SK-N-SH treated with all-trans-retinoic acid at 6 μM for 48 hours (cell line): ENCODE data around the gene TBCD.
A peak's percentile ranks its signal among the peaks of the same experiment; 100 is the strongest.

Source experiments
- ATAC-seq: fragments of 200-7000 bp; cut with Tn5 transposase; 3 replicates; pipeline ENCODE4 v1.9.1; 2020; ENCODE audit warnings: mild to moderate bottlenecking, moderate library complexity
- ARNTL ChIP-seq: fragments of 450-650 bp; formaldehyde crosslinking; IDR thresholded peaks from 2 replicates; pipeline ENCODE4 v1.5.0; 2020; ENCODE audit warnings: low read depth, mild to moderate bottlenecking, moderate library complexity, borderline replicate concordance
- CREB5 ChIP-seq: fragments of 250-450 bp; sonication (Bioruptor Pico); IDR thresholded peaks from 2 replicates; pipeline ENCODE4 v1.5.1; 2020; ENCODE audit warnings: low read depth, mild to moderate bottlenecking, moderate library complexity
- CSDC2 ChIP-seq: fragments of 250-450 bp; sonication (Bioruptor Pico); IDR thresholded peaks from 2 replicates; pipeline ENCODE4 v1.5.0; 2020; ENCODE audit warnings: mild to moderate bottlenecking, moderate library complexity
- ESRRG ChIP-seq: fragments of 250-450 bp; sonication (Bioruptor Pico); IDR thresholded peaks from 2 replicates; pipeline ENCODE4 v1.6.1; 2021; ENCODE audit warnings: mild to moderate bottlenecking
- GLIS3 ChIP-seq: fragments of 250-450 bp; sonication (Bioruptor Pico); IDR thresholded peaks from 2 replicates; pipeline ENCODE4 v1.5.0; 2020; ENCODE audit warnings: mild to moderate bottlenecking, moderate library complexity
- ISL1 ChIP-seq: fragments of 250-450 bp; sonication (Bioruptor Pico); IDR thresholded peaks from 2 replicates; pipeline ENCODE4 v2.1.2; 2022; ENCODE audit warnings: mild to moderate bottlenecking, moderate library complexity
- PATZ1 ChIP-seq: fragments of 250-450 bp; sonication (Bioruptor Pico); IDR thresholded peaks from 2 replicates; pipeline ENCODE4 v1.8.0; 2020; ENCODE audit warnings: mild to moderate bottlenecking, moderate library complexity, borderline replicate concordance
- POU6F1 ChIP-seq: fragments of 250-450 bp; sonication (Bioruptor Pico); IDR thresholded peaks from 2 replicates; pipeline ENCODE4 v1.8.0; 2021; ENCODE audit warnings: low read depth, mild to moderate bottlenecking, moderate library complexity, borderline replicate concordance
- RARB ChIP-seq: fragments of 250-450 bp; sonication (Bioruptor Pico); IDR thresholded peaks from 2 replicates; pipeline ENCODE4 v1.8.0; 2021; ENCODE audit warnings: mild to moderate bottlenecking, moderate library complexity
- SNAI2 ChIP-seq: fragments of 250-450 bp; sonication (Bioruptor Pico); IDR thresholded peaks from 2 replicates; pipeline ENCODE4 v1.5.0; 2020; ENCODE audit warnings: mild to moderate bottlenecking, moderate library complexity
- TCF4 ChIP-seq: fragments of 250-450 bp; sonication (Bioruptor Pico); IDR thresholded peaks from 2 replicates; pipeline ENCODE4 v1.8.0; 2021; ENCODE audit warnings: mild to moderate bottlenecking, moderate library complexity, borderline replicate concordance
- TOX ChIP-seq: fragments of 250-450 bp; sonication (Bioruptor Pico); IDR thresholded peaks from 2 replicates; pipeline ENCODE4 v1.8.0; 2021; ENCODE audit warnings: mild to moderate bottlenecking, moderate library complexity, borderline replicate concordance
- ZC3H10 ChIP-seq: fragments of 250-450 bp; sonication (Bioruptor Pico); IDR thresholded peaks from 2 replicates; pipeline ENCODE4 v1.5.1; 2021; ENCODE audit warnings: mild to moderate bottlenecking, moderate library complexity
- ZFP3 ChIP-seq: fragments of 250-450 bp; sonication (Bioruptor Pico); IDR thresholded peaks from 2 replicates; pipeline ENCODE4 v1.5.0; 2020; ENCODE audit warnings: mild to moderate bottlenecking, moderate library complexity
- ZNF565 ChIP-seq: fragments of 450-650 bp; formaldehyde crosslinking; conservative IDR thresholded peaks from 2 replicates; pipeline ENCODE4 v1.5.0; 2020; ENCODE audit warnings: low read depth, mild to moderate bottlenecking, moderate library complexity
- ZNF8 ChIP-seq: fragments of 450-650 bp; formaldehyde crosslinking; IDR thresholded peaks from 2 replicates; pipeline ENCODE4 v1.5.0; 2020; ENCODE audit warnings: mild to moderate bottlenecking, moderate library complexity
- TF ChIP-seq, protein P1 (sequence below): fragments of 250-450 bp; sonication (Bioruptor Pico); IDR thresholded peaks from 2 replicates; pipeline ENCODE4 v1.5.0; 2020; ENCODE audit warnings: mild to moderate bottlenecking, moderate library complexity
- TF ChIP-seq, protein P2 (sequence below): fragments of 250-450 bp; sonication (Bioruptor Pico); IDR thresholded peaks from 2 replicates; pipeline ENCODE4 v1.5.1; 2021; ENCODE audit warnings: mild to moderate bottlenecking, moderate library complexity

Gene TBCD

GRCh38 chr17:82751571-82752370, at the start of gene TBCD:
TSS of gene TBCD (plus strand) at chr17:82752065. CDS start at chr17:82752194, 129 bp downstream.
- ATAC-seq, result peak; percentile 86
- TF ChIP-seq, protein P1, sequence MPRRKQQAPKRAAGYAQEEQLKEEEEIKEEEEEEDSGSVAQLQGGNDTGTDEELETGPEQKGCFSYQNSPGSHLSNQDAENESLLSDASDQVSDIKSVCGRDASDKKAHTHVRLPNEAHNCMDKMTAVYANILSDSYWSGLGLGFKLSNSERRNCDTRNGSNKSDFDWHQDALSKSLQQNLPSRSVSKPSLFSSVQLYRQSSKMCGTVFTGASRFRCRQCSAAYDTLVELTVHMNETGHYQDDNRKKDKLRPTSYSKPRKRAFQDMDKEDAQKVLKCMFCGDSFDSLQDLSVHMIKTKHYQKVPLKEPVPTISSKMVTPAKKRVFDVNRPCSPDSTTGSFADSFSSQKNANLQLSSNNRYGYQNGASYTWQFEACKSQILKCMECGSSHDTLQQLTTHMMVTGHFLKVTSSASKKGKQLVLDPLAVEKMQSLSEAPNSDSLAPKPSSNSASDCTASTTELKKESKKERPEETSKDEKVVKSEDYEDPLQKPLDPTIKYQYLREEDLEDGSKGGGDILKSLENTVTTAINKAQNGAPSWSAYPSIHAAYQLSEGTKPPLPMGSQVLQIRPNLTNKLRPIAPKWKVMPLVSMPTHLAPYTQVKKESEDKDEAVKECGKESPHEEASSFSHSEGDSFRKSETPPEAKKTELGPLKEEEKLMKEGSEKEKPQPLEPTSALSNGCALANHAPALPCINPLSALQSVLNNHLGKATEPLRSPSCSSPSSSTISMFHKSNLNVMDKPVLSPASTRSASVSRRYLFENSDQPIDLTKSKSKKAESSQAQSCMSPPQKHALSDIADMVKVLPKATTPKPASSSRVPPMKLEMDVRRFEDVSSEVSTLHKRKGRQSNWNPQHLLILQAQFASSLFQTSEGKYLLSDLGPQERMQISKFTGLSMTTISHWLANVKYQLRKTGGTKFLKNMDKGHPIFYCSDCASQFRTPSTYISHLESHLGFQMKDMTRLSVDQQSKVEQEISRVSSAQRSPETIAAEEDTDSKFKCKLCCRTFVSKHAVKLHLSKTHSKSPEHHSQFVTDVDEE (CRISPR knock-in tag), result peak; percentile 40; the same call in 1 of the 2 replicates
- no peak for TF ChIP-seq ZNF565 (CRISPR knock-in tag)
- TF ChIP-seq, all 23 proteins: peak for 1

DNA sequence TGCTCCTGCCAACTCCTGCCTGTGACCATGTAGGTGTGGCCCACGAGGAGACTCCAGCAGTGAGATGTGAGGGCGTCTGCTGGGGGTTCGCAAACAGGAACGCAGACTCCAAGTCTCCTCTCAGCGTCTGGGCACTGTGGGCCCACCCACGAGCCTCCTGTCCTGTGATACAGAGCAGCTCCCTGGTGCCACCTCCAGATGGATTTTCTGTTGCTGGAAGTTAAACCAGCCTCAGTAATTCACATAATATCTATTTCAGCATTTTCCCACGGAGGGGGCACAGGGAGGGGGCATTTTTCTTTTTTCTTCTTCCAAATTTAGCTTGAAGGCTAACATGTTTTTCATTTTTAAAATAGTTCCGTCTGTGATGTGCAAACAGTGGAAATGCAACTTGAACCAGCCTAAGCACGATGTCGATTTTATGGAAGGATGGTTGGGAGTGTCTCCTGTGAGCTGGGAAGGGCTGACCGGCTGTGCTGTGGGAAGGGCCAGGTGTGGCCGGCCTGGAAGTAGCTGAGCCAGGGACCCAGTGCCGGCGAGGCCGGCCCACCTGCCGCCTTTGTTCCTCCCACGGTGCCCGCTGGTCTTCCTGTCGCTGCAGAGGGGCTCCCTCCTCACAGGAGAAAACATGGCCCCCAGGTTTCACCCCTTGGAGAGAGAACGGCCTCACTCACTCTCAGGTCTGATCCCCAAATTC, 49.5 kb upstream of the TBCD start:
- TF ChIP-seq SNAI2, result no peak
- no peak for TF ChIP-seq ZNF8 (CRISPR knock-in tag)
- TF ChIP-seq PATZ1 (CRISPR knock-in tag), result no peak
- TF ChIP-seq ZC3H10 (CRISPR knock-in tag), result no peak
- TF ChIP-seq ISL1 (CRISPR knock-in tag), result no peak
- TF ChIP-seq, protein P2, sequence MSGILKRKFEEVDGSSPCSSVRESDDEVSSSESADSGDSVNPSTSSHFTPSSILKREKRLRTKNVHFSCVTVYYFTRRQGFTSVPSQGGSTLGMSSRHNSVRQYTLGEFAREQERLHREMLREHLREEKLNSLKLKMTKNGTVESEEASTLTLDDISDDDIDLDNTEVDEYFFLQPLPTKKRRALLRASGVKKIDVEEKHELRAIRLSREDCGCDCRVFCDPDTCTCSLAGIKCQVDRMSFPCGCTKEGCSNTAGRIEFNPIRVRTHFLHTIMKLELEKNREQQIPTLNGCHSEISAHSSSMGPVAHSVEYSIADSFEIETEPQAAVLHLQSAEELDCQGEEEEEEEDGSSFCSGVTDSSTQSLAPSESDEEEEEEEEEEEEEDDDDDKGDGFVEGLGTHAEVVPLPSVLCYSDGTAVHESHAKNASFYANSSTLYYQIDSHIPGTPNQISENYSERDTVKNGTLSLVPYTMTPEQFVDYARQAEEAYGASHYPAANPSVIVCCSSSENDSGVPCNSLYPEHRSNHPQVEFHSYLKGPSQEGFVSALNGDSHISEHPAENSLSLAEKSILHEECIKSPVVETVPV (CRISPR knock-in tag), result no peak
- no peak for TF ChIP-seq POU6F1 (CRISPR knock-in tag)
- TF ChIP-seq, protein P1 (CRISPR knock-in tag), result no peak
- no peak for TF ChIP-seq TCF4 (CRISPR knock-in tag)
- ATAC-seq, result no peak

GRCh38 chr17:82703036-82703745, 48.7 kb upstream of the TBCD start:
- no peak for TF ChIP-seq GLIS3 (CRISPR knock-in tag)
- TF ChIP-seq ZFP3 (CRISPR knock-in tag), result no peak
- TF ChIP-seq POU6F1 (CRISPR knock-in tag), result no peak
- no peak for TF ChIP-seq TOX
- TF ChIP-seq SNAI2, result no peak
- no peak for TF ChIP-seq RARB (CRISPR knock-in tag)
- TF ChIP-seq ZC3H10 (CRISPR knock-in tag), result no peak
- no peak for TF ChIP-seq CSDC2 (CRISPR knock-in tag)
- TF ChIP-seq, protein P2 (CRISPR knock-in tag), result no peak
- no peak for TF ChIP-seq CREB5 (CRISPR knock-in tag)
- no peak for TF ChIP-seq ARNTL (CRISPR knock-in tag)
- no peak for TF ChIP-seq ESRRG (CRISPR knock-in tag)
- TF ChIP-seq ZNF8 (CRISPR knock-in tag), result no peak
- ATAC-seq, result no peak
